Mesenchymal stem cell (in vitro differentiated cells and primary cell): Measurements from ENCODE around the gene UQCR11. TPM values are rescaled to one million over a fixed set of nuclear protein-coding genes. Genes with fewer than 3 reads are reported as not detected.

ENCODE experiments used
- small RNA-seq: library from polyadenylated mRNA; stranded (forward); fragments of <200 nt; extraction: miRNeasy Mini kit (QIAGEN cat#:217004); gene quantifications from one replicate; pipeline ENCODE3, GENCODE V24; 2013; ENCODE audit warnings: low read depth

Gene UQCR11

Small RNAs within 50 kb of the gene (small RNA-seq; reads per million reads assigned to genes)
- gene AC005943.2 (not detected), gene RN7SL477P (not detected), gene RNU6-1223P (not detected)
